ENCODE measurements around the gene SUGCT. TPM values are rescaled to one million over a fixed set of nuclear protein-coding genes. Genes with fewer than 3 reads are reported as not detected.

SUGCT gene
- total and polyA plus RNA-seq, 2 of the 8 experiments (the other 6 are each of a cell fraction or from before 2014, with no cell fraction given), result 2.8 to 5.4 TPM

DNA sequence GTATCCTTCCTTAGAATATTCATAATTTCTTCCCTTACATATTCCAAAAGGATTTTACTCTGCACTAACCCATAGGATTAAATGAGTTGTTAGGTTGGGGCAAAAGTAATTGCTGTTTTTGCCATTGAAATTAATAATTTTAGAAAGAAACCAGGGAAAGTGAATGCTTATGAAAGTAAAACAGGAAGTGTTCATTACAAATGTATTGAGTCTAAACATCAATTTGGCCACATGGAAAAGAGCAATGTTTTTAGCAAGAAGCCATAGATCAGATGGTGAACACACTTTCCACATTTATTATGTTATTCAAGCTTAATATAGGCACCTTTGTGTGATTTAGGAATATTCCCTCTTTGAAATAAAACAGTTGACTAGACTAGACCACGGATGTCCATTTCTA lies 102.9 kb downstream of the SUGCT start:
- H4K20me1 ChIP-seq (replicated peaks in 1 of 2; ENCODE audit: control insufficient read depth in 1 of 2, insufficient read depth in 2 of 2, low read length in 2 of 2), result no peaks in the 10 kb centered on the region
- ChIA-PET POLR2A (ENCODE audit: partially characterized antibody) (no interaction called here), CTCF (ENCODE audit: partially characterized antibody) (interaction anchor here (1.0 kb wide), 1 partner anchor 589 kb away, joined by 3 read pairs; no protein-coding TSS in a partner anchor)
- no peak overlapping the region for H4K8ac ChIP-seq (ENCODE audit: extremely low read depth, insufficient read depth, low read length)
- FAIRE-seq (no peak), DNase-seq (ENCODE audit: low read depth in 1 of 2, low spot score in 2 of 2) (no peak)
- WGBS, 2 experiments (ENCODE audit: extremely low coverage in 1 of 2, insufficient coverage in 1 of 2, insufficient read length in 1 of 2, insufficient replicate concordance in 2 of 2, low coverage in 1 of 2, low lambda C conversion rate in 2 of 2, missing lambda C conversion rate in 1 of 2), result 93% methylated on average over 1 of the region's 1 CpG; no CpG with 5 or more reads in 1 of the 2 experiments
- no peak overlapping the region for H4K5ac ChIP-seq (ENCODE audit: insufficient read length, low read depth, low read length)
- no peak overlapping the region for H3K4me2 ChIP-seq (ENCODE audit: insufficient read depth in 1 of 2, low read depth in 2 of 2, low read length in 2 of 2)
- no peak overlapping the region for H3K9ac ChIP-seq (replicated peaks in 1 of 4; ENCODE audit: extremely low read depth in 1 of 4, low read depth in 3 of 4, low read length in 3 of 4)
- H3K14ac ChIP-seq (ENCODE audit: insufficient read length), result no peak overlapping the region
- no peaks in the 10 kb centered on the region for H3K27me3 ChIP-seq (replicated peaks in 1 of 4; ENCODE audit: control insufficient read depth in 3 of 4, extremely low read depth in 1 of 4, insufficient read depth in 3 of 4, low read length in 3 of 4)
- H2BK12ac ChIP-seq (ENCODE audit: low read depth, low read length), result no peak overlapping the region
- H2BK15ac ChIP-seq (ENCODE audit: low read length), result no peak overlapping the region
- no peak overlapping the region for H2BK20ac ChIP-seq (ENCODE audit: low read length)
- no peak overlapping the region for H2AFZ ChIP-seq (ENCODE audit: low read length)
- H2BK5ac ChIP-seq (ENCODE audit: low read depth, low read length), result no peak overlapping the region
- no peaks in the 10 kb centered on the region for H3K36me3 ChIP-seq (ENCODE audit: control insufficient read depth in 2 of 4, insufficient read depth in 4 of 4, low read length in 3 of 4)
- H2AK5ac ChIP-seq (ENCODE audit: low read depth, low read length), result no peak overlapping the region
- H3K18ac ChIP-seq (ENCODE audit: extremely low read depth, low read length), result no peak overlapping the region
- no peaks in the 10 kb centered on the region for H3K79me1 ChIP-seq (ENCODE audit: low read depth, low read length)
- no peak overlapping the region for H3K23ac ChIP-seq (ENCODE audit: insufficient read length)
- no peak overlapping the region for H3K56ac ChIP-seq (replicated peaks; ENCODE audit: insufficient read length, low read depth, low read length)
- H3K4me3 ChIP-seq (ENCODE audit: extremely low read depth in 1 of 4, insufficient read depth in 2 of 4, low read depth in 3 of 4, low read length in 4 of 4), result no peak overlapping the region
- no peaks in the 10 kb centered on the region for H3K79me2 ChIP-seq (ENCODE audit: control insufficient read depth in 1 of 2, insufficient read depth in 2 of 2, low read length in 2 of 2)
- no peaks in the 10 kb centered on the region for H3K9me3 ChIP-seq (ENCODE audit: insufficient read depth in 2 of 2, low read depth in 1 of 2, low read length in 1 of 2)
- no peak overlapping the region for H2BK120ac ChIP-seq (replicated peaks; ENCODE audit: low read depth, low read length)
- H3K4ac ChIP-seq (replicated peaks; ENCODE audit: insufficient read length, low read depth, low read length), result no peak overlapping the region
- no peaks in the 10 kb centered on the region for H3K23me2 ChIP-seq (ENCODE audit: low read depth, low read length)
- H3K4me1 ChIP-seq (replicated peaks in 1 of 4; ENCODE audit: control insufficient read depth in 3 of 4, insufficient read depth in 4 of 4, low read length in 3 of 4), result no peaks in the 10 kb centered on the region
- H4K91ac ChIP-seq (replicated peaks; ENCODE audit: insufficient read length, low read length), result no peak overlapping the region
- H3K27ac ChIP-seq (ENCODE audit: low read depth, low read length), result no peak overlapping the region
- TF ChIP-seq SUZ12 (IDR thresholded peaks at IDR 0.05; ENCODE audit: low read length), result no peak
- TF ChIP-seq CREB1 (IDR thresholded peaks at IDR 0.05), result no peak
- TF ChIP-seq, protein P1, sequence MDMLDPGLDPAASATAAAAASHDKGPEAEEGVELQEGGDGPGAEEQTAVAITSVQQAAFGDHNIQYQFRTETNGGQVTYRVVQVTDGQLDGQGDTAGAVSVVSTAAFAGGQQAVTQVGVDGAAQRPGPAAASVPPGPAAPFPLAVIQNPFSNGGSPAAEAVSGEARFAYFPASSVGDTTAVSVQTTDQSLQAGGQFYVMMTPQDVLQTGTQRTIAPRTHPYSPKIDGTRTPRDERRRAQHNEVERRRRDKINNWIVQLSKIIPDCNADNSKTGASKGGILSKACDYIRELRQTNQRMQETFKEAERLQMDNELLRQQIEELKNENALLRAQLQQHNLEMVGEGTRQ (IDR thresholded peaks at IDR 0.05; ENCODE audit: low read length), result no peak
- no peak for TF ChIP-seq TCF12 (IDR thresholded peaks at IDR 0.05; ENCODE audit: low read depth, low read length)
- no peak for TF ChIP-seq POLR2AphosphoS5 (IDR thresholded peaks at IDR 0.05; ENCODE audit: low read depth, low read length)
- no peak for TF ChIP-seq SP4 (IDR thresholded peaks at IDR 0.05; ENCODE audit: low read length)
- TF ChIP-seq SP2 (IDR thresholded peaks at IDR 0.05; ENCODE audit: low read length), result no peak
- no peak for TF ChIP-seq GABPA (IDR thresholded peaks at IDR 0.05; ENCODE audit: borderline replicate concordance, insufficient read depth, low read length)
